ENCODE data around the gene CYSTM1.

Gene CYSTM1

GRCh38 chr5:140246378-140247122, 71.6 kb downstream of the CYSTM1 start:
- no peak overlapping the region for H3K4me3 ChIP-seq (ENCODE audit: low read depth, low read length)
- DNase-seq (ENCODE audit: low read depth, low spot score), result peak; percentile 86
- in situ Hi-C loops (cut with HindIII; ENCODE audit: low sequenced_read_pairs), result no loop called here
- no peak for TF ChIP-seq CTCF (IDR thresholded peaks at IDR 0.05; ENCODE audit: low read depth, low read length)

DNA sequence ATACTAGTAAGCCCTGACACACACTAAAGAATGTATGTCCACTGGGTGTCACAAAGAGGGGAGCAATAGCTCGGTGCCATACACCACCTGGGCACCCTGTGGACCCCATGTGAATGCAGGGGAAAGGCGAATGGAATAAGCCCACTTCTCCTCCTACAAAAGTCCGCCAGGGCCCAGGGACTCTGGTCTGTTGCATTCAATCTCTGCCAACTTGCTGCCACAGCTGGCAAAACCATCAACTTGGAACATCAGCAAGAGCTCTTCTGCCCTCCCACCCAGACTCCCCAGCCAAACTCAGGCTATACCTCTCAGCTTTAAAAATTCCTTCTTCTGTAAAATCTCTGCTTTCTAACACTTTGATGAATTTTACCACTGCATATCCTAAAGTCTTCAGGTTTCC, 73.4 kb downstream of the CYSTM1 start:
- in situ Hi-C loops (cut with HindIII; ENCODE audit: low sequenced_read_pairs), result no loop called here
- no peak for DNase-seq (ENCODE audit: low read depth, low spot score)
- no peak for TF ChIP-seq CTCF (IDR thresholded peaks at IDR 0.05; ENCODE audit: low read depth, low read length)
- H3K4me3 ChIP-seq (ENCODE audit: low read depth, low read length), result no peak overlapping the region

- no peak overlapping the region for H3K4me3 ChIP-seq (ENCODE audit: low read depth, low read length)
- no peak for DNase-seq (ENCODE audit: low read depth, low spot score)
- TF ChIP-seq CTCF (IDR thresholded peaks at IDR 0.05; ENCODE audit: low read depth, low read length), result no peak
- in situ Hi-C loops (cut with HindIII; ENCODE audit: low sequenced_read_pairs), result no loop called here
These were observed 74.5 kb downstream of the CYSTM1 start for GRCh38 chr5:140249536-140249935.

DNA sequence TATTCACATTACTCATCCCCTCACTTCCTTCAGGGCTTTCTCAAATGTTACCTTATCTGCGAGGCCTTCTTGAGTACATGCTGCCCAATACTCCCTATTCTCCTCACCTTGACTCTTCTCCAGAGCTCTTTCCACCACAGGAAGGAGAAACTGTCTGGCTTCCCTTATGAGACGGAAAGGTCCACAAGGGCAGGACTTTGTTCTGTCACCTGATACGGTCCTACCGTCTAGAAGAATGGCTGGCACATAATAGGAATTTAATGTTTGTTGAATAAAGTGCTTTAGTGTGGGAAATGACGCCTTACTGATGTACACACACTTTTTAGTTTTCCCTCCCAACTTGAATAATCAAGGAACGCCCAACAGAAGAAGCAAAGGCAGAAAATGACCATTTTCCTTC, 75.4 kb downstream of the CYSTM1 start:
- no peak for DNase-seq (ENCODE audit: low read depth, low spot score)
- no peak overlapping the region for H3K4me3 ChIP-seq (ENCODE audit: low read depth, low read length)
- in situ Hi-C loops (cut with HindIII; ENCODE audit: low sequenced_read_pairs), result no loop called here
- TF ChIP-seq CTCF (IDR thresholded peaks at IDR 0.05; ENCODE audit: low read depth, low read length), result no peak

DNA sequence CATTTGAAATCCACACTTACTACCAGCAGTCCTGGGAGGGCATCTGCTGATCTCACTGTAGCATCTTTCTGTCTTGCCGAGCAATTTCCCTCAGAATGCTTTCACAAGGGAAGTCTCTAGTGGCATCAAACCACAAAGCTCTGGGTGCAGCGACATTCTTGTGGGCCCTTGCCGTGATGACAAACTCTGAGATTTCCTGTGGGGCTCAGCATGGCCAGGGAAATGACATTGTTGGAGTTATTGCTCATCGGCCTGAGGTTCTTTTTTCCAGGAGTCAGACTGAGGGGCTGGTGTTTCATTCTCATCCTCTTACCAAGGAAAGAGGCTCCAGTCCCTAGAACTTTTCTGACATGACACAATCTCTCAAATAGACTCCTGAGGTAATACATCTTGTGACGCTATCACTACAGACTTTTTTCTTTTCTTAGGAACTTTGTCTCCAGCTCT, 76.6 kb downstream of the CYSTM1 start:
- no peak overlapping the region for H3K4me3 ChIP-seq (ENCODE audit: low read depth, low read length)
- TF ChIP-seq CTCF (IDR thresholded peaks at IDR 0.05; ENCODE audit: low read depth, low read length), result no peak
- DNase-seq (ENCODE audit: low read depth, low spot score), result peak; percentile 91
- in situ Hi-C loops (cut with HindIII; ENCODE audit: low sequenced_read_pairs), result no loop called here

DNA sequence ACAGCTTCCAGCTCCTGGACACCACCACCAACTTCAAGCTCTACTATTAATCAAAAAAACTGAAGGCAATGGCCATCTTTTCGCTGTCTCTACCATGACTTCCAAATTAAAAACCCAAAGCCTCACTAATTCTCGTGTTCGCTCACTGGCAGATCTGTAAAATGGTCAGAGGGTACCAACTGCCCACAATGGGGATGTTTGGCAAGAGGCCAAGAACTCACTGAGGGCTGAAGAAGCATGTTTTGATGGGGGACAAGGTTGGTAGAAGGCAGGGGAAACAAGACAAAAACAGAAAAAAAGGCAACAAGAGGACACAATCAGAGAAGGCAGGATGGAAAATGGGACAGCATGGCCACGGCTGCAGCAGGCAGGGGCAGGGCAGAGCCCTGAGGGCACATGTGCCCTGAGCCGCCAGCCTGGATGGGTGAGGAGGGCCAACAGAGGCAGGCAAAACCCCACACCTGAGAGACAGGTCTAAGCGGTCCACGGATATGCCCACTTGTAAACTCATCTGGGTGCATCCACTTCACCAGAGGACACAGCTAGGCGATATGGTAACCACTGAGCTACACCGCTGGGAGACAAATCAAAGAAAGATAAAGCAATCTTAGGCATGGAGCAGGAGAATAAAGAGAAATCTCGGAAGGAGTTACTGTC, 77.6 kb downstream of the CYSTM1 start:
- H3K4me3 ChIP-seq (ENCODE audit: low read depth, low read length), result no peak overlapping the region
- TF ChIP-seq CTCF (IDR thresholded peaks at IDR 0.05; ENCODE audit: low read depth, low read length), result no peak
- in situ Hi-C loops (cut with HindIII; ENCODE audit: low sequenced_read_pairs), result no loop called here
- DNase-seq (ENCODE audit: low read depth, low spot score), result no peak
